HCT116 (cell line): ENCODE measurements around the gene AFP.

Source experiments
- CEBPB ChIP-seq: IDR thresholded peaks from 2 replicates; pipeline ENCODE4 v1.6.1; 2012; ENCODE audit warnings: low read depth
- CTCF ChIP-seq, 3 experiments: fragments of 200-600 bp in 1 of 3; sonication (generic) in 1 of 3; IDR thresholded peaks in 2 of 3; conservative IDR thresholded peaks in 1 of 3; 2 replicates each; pipeline ENCODE4 v1.5.1; 2012 to 2017; ENCODE audit warnings: low read depth in 2 of 3, low read length in 2 of 3, antibody characterized with exemption in 1 of 3, borderline replicate concordance in 1 of 3, control low read depth in 1 of 3, mild to moderate bottlenecking in 1 of 3, mixed read lengths in 1 of 3, mixed run types in 1 of 3, moderate library complexity in 1 of 3; ENCODE audit not compliant: insufficient read depth in 1 of 3
- ELF1 ChIP-seq: IDR thresholded peaks from 2 replicates; pipeline ENCODE4 v1.6.1; 2012; ENCODE audit warnings: low read depth, borderline replicate concordance
- EZH2 ChIP-seq: fragments of 200-600 bp; sonication (generic); IDR thresholded peaks from 2 replicates; pipeline ENCODE4 v1.6.1; 2017; ENCODE audit warnings: antibody characterized with exemption, mixed run types
- EZH2phosphoT487 ChIP-seq: fragments of 200-600 bp; IDR thresholded peaks from 2 replicates; pipeline ENCODE4 v1.6.1; 2018; ENCODE audit warnings: antibody characterized with exemption, borderline replicate concordance
- FOSL1 ChIP-seq: IDR thresholded peaks from 2 replicates; pipeline ENCODE4 v1.6.1; 2012; ENCODE audit warnings: low read depth
- MAX ChIP-seq: IDR thresholded peaks from 2 replicates; pipeline ENCODE4 v1.6.1; 2012
- POLR2A ChIP-seq: IDR thresholded peaks from 2 replicates; pipeline ENCODE4 v1.7.0; 2011; ENCODE audit warnings: borderline replicate concordance; ENCODE audit not compliant: insufficient read depth, insufficient read length; ENCODE audit errors: extremely low read depth
- POLR2AphosphoS5 ChIP-seq: IDR thresholded peaks from 2 replicates; pipeline ENCODE4 v1.6.1; 2011; ENCODE audit warnings: mild to moderate bottlenecking, low read depth, low read length, moderate library complexity
- TCF7L2 ChIP-seq: IDR thresholded peaks from 2 replicates; pipeline ENCODE4 v1.7.0; 2011; ENCODE audit warnings: borderline replicate concordance, inconsistent platforms; ENCODE audit not compliant: insufficient read depth, insufficient read length; ENCODE audit errors: extremely low read depth
- ZBTB33 ChIP-seq: IDR thresholded peaks from 2 replicates; pipeline ENCODE4 v1.6.1; 2011; ENCODE audit warnings: mild to moderate bottlenecking, low read length, moderate library complexity; ENCODE audit not compliant: insufficient replicate concordance; ENCODE audit errors: extremely low read depth
- ZNF274 ChIP-seq: fragments of 200-500 bp; sonication (Bioruptor generic); IDR thresholded peaks from 2 replicates; pipeline ENCODE4 v1.6.1; 2014; ENCODE audit warnings: mild to moderate bottlenecking, low read depth, low read length, inconsistent platforms
- TF ChIP-seq, protein P1 (sequence below): IDR thresholded peaks from 2 replicates; pipeline ENCODE4 v1.6.1; 2012; ENCODE audit warnings: low read depth
- TF ChIP-seq, protein P2 (sequence below): IDR thresholded peaks from 2 replicates; pipeline ENCODE4 v1.6.1; 2012

DNA sequence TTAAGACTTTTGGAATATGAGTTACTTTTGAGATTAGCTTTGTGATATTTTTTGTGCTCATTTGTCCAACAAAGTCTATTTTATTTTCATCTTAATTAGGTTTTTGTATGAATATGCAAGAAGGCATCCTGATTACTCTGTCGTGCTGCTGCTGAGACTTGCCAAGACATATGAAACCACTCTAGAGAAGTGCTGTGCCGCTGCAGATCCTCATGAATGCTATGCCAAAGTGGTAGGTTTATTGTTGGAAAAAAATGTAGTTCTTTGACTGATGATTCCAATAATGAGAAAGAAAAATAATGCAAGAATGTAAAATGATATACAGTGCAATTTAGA is 21.1 kb upstream of the AFP start:
- no peak for TF ChIP-seq CTCF (IDR thresholded peaks at IDR 0.05 in 2 of 3, conservative IDR thresholded peaks at IDR 0.05 in 1 of 3; ENCODE audit: borderline replicate concordance in 1 of 3, insufficient read depth in 1 of 3, low read depth in 2 of 3, low read length in 2 of 3)
- TF ChIP-seq POLR2AphosphoS5, result no peak
- TF ChIP-seq TCF7L2, result no peak
- TF ChIP-seq POLR2A, result no peak
- TF ChIP-seq MAX, result no peak
- no peak for TF ChIP-seq ZBTB33
- no peak for TF ChIP-seq ELF1
- no peak for TF ChIP-seq CEBPB
- TF ChIP-seq, protein P1, sequence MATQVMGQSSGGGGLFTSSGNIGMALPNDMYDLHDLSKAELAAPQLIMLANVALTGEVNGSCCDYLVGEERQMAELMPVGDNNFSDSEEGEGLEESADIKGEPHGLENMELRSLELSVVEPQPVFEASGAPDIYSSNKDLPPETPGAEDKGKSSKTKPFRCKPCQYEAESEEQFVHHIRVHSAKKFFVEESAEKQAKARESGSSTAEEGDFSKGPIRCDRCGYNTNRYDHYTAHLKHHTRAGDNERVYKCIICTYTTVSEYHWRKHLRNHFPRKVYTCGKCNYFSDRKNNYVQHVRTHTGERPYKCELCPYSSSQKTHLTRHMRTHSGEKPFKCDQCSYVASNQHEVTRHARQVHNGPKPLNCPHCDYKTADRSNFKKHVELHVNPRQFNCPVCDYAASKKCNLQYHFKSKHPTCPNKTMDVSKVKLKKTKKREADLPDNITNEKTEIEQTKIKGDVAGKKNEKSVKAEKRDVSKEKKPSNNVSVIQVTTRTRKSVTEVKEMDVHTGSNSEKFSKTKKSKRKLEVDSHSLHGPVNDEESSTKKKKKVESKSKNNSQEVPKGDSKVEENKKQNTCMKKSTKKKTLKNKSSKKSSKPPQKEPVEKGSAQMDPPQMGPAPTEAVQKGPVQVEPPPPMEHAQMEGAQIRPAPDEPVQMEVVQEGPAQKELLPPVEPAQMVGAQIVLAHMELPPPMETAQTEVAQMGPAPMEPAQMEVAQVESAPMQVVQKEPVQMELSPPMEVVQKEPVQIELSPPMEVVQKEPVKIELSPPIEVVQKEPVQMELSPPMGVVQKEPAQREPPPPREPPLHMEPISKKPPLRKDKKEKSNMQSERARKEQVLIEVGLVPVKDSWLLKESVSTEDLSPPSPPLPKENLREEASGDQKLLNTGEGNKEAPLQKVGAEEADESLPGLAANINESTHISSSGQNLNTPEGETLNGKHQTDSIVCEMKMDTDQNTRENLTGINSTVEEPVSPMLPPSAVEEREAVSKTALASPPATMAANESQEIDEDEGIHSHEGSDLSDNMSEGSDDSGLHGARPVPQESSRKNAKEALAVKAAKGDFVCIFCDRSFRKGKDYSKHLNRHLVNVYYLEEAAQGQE, result no peak
- TF ChIP-seq, protein P2, sequence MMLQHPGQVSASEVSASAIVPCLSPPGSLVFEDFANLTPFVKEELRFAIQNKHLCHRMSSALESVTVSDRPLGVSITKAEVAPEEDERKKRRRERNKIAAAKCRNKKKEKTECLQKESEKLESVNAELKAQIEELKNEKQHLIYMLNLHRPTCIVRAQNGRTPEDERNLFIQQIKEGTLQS, result no peak
- no peak for TF ChIP-seq FOSL1
- TF ChIP-seq EZH2, result no peak
- TF ChIP-seq EZH2phosphoT487, result no peak
- TF ChIP-seq ZNF274, result no peak
